OCI-LY7 (cell line): Measurements from ENCODE around the gene RSU1. TPM values are rescaled to one million over a fixed set of nuclear protein-coding genes. Genes with fewer than 3 reads are reported as not detected.

Source experiments
- BruUV-seq: library from RNA; stranded (reverse); fragments of 400-500 nt; replicated peaks from 2 replicates; lab custom pipeline; 2021; lab: Mats Ljungman, UMichigan
- CTCF ChIA-PET: fragments of 300-600 bp; sonication (Branson Sonifier 250); formaldehyde crosslinking; loops from one replicate; lab custom pipeline; 2022; ENCODE audit warnings: antibody characterized with exemption; ENCODE audit not compliant: unreplicated experiment; lab: Charles Lee
- POLR2A ChIA-PET: fragments of 300-600 bp; sonication (Branson Sonifier 250); formaldehyde crosslinking; loops from one replicate; lab custom pipeline; 2022; ENCODE audit warnings: antibody characterized with exemption; lab: Charles Lee
- DNase-seq: peaks from one replicate; pipeline ENCODE4 v3.0.0-alpha.2; 2015; ENCODE audit warnings: low spot score
- H2AFZ ChIP-seq: fragments of 200-600 bp; sonication (generic), shearing (Covaris generic); 2 replicates; pipeline ENCODE4 v1.6.1; 2014; ENCODE audit warnings: mild to moderate bottlenecking, antibody characterized with exemption, low read length, moderate library complexity
- H3K27ac ChIP-seq: fragments of 200-600 bp; sonication (generic); 2 replicates; pipeline ENCODE4 v1.5.1; 2014; ENCODE audit warnings: mixed run types, low read depth, mild to moderate bottlenecking, moderate library complexity, low read length, inconsistent platforms; ENCODE audit not compliant: poor library complexity, severe bottlenecking
- H3K36me3 ChIP-seq: fragments of 200-600 bp; sonication (generic); 2 replicates; pipeline ENCODE4 v1.6.1; 2014; ENCODE audit warnings: mild to moderate bottlenecking, antibody characterized with exemption, low read length, moderate library complexity, mixed read lengths; ENCODE audit not compliant: insufficient read depth
- H3K4me1 ChIP-seq: fragments of 200-600 bp; sonication (generic); 2 replicates; pipeline ENCODE4 v1.5.1; 2014; ENCODE audit warnings: mild to moderate bottlenecking, low read length; ENCODE audit not compliant: insufficient read depth, poor library complexity, severe bottlenecking
- H3K4me2 ChIP-seq: fragments of 200-600 bp; sonication (generic); 2 replicates; pipeline ENCODE4 v1.6.1; 2014; ENCODE audit warnings: mild to moderate bottlenecking, low read length
- H3K4me3 ChIP-seq: fragments of 200-600 bp; sonication (generic); 2 replicates; pipeline ENCODE4 v1.5.1; 2014; ENCODE audit warnings: mild to moderate bottlenecking, low read depth, low read length; ENCODE audit not compliant: poor library complexity, severe bottlenecking
- H3K79me2 ChIP-seq: fragments of 200-600 bp; sonication (generic); 2 replicates; pipeline ENCODE4 v1.6.1; 2016; ENCODE audit warnings: low read depth, mild to moderate bottlenecking, low read length, moderate library complexity, mixed read lengths; ENCODE audit not compliant: insufficient read depth
- H3K9me2 ChIP-seq: fragments of 200-600 bp; sonication (generic); 2 replicates; pipeline ENCODE4 v1.6.1; 2016; ENCODE audit warnings: mild to moderate bottlenecking, low read length, mixed read lengths; ENCODE audit not compliant: insufficient read depth
- H3K9me3 ChIP-seq: fragments of 200-600 bp; sonication (generic); 2 replicates; pipeline ENCODE4 v1.6.1; 2014; ENCODE audit warnings: mild to moderate bottlenecking, mixed run types, low read length, mixed read lengths
- H4K20me1 ChIP-seq: fragments of 200-600 bp; sonication (generic); 2 replicates; pipeline ENCODE4 v1.6.1; 2014; ENCODE audit warnings: mild to moderate bottlenecking, antibody characterized with exemption, low read length, moderate library complexity, mixed read lengths; ENCODE audit not compliant: insufficient read depth
- CTCF ChIP-seq: fragments of 200-600 bp; sonication (generic); conservative IDR thresholded peaks from 2 replicates; pipeline ENCODE4 v1.5.1; 2014; ENCODE audit warnings: mild to moderate bottlenecking, antibody characterized with exemption, low read length, moderate library complexity, mixed read lengths
- EZH2phosphoT487 ChIP-seq: fragments of 200-600 bp; sonication (generic); IDR thresholded peaks from 2 replicates; pipeline ENCODE4 v1.6.1; 2018; ENCODE audit warnings: low read depth, borderline replicate concordance, mild to moderate bottlenecking, mixed run types, antibody characterized with exemption, low read length, moderate library complexity, mixed read lengths
- intact Hi-C: fragments of 100-400 bp; cut with micrococcal nuclease; formaldehyde crosslinking; loops from one replicate; pipeline ENCODE4 v1.10.0; 2022; ENCODE audit not compliant: unreplicated experiment
- total RNA-seq, 2 experiments: library from RNA; depleted of rRNA in 1 of 2; stranded (reverse); fragments of >200 nt in 1 of 2; shearing (Covaris generic) in 1 of 2; gene quantifications; 2 replicates each; pipeline ENCODE4 v1.2.3, GENCODE V29; 2014 to 2022

RSU1 gene
- total RNA-seq, 2 experiments from 2014 or later, result 25.3 to 31.1 TPM

- no peak overlapping the region for H2AFZ ChIP-seq
- POLR2A ChIA-PET, result no interaction called here
- no peak overlapping the region for H3K27ac ChIP-seq
- no peaks in the 10 kb centered on the region for H3K79me2 ChIP-seq
- BruUV-seq, result no TSS peak
- H4K20me1 ChIP-seq, result no peaks in the 10 kb centered on the region
- H3K4me3 ChIP-seq, result no peak overlapping the region
- intact Hi-C loops, result no loop called here
- H3K4me1 ChIP-seq, result no peaks in the 10 kb centered on the region
- H3K9me3 ChIP-seq, result peaks cover 11% of the 10 kb centered on the region
- TF ChIP-seq EZH2phosphoT487 (no peak), CTCF (no peak)
- no peak overlapping the region for H3K4me2 ChIP-seq
- H3K9me2 ChIP-seq, result no peaks in the 10 kb centered on the region
- CTCF ChIA-PET, result no interaction called here
- DNase-seq, result no peak
- no peaks in the 10 kb centered on the region for H3K36me3 ChIP-seq
These were observed 104.3 kb downstream of the RSU1 start for GRCh38 chr10:16712883-16713282.

GRCh38 chr10:16700331-16700730 is 116.9 kb downstream of the RSU1 start:
- no peaks in the 10 kb centered on the region for H3K9me2 ChIP-seq
- ChIA-PET POLR2A (interaction anchor here (1.1 kb wide), 1 partner anchor 52 kb away, joined by 3 read pairs; no protein-coding TSS in a partner anchor), CTCF (no interaction called here)
- BruUV-seq, result no TSS peak
- no peaks in the 10 kb centered on the region for H3K79me2 ChIP-seq
- H3K4me1 ChIP-seq, result no peaks in the 10 kb centered on the region
- no peak overlapping the region for H3K4me3 ChIP-seq
- no peak overlapping the region for H3K27ac ChIP-seq
- H3K9me3 ChIP-seq, result no peaks in the 10 kb centered on the region
- intact Hi-C loops, result no loop called here
- H3K36me3 ChIP-seq, result no peaks in the 10 kb centered on the region
- no peak for TF ChIP-seq CTCF
- no peak for TF ChIP-seq EZH2phosphoT487
- H2AFZ ChIP-seq, result no peak overlapping the region
- H3K4me2 ChIP-seq, result no peak overlapping the region
- DNase-seq, result no peak
- no peaks in the 10 kb centered on the region for H4K20me1 ChIP-seq

- TF ChIP-seq EZH2phosphoT487, result no peak
- TF ChIP-seq CTCF, result no peak
- no TSS peak for BruUV-seq
- Histone ChIP-seq H3K79me2 (no peaks in the 10 kb centered on the region), H2AFZ (no peak overlapping the region), H3K4me1 (no peaks in the 10 kb centered on the region), H3K36me3 (no peaks in the 10 kb centered on the region), H3K9me3 (no peaks in the 10 kb centered on the region), H3K9me2 (no peaks in the 10 kb centered on the region), H4K20me1 (no peaks in the 10 kb centered on the region), H3K4me3 (no peak overlapping the region), H3K27ac (no peak overlapping the region), H3K4me2 (no peak overlapping the region)
- intact Hi-C loops, result no loop called here
- DNase-seq, result no peak
- CTCF ChIA-PET, result no interaction called here
- POLR2A ChIA-PET, result interaction anchor here (1.1 kb wide), 1 partner anchor 51 kb away, joined by 3 read pairs; no protein-coding TSS in a partner anchor
These were observed 117.7 kb downstream of the RSU1 start for GRCh38 chr10:16699435-16700057.
